A204.1 (cell line): ENCODE data around the gene PTPRD.

ENCODE experiments used
- FAIRE-seq: peaks from 2 replicates; lab custom pipeline; 2012; peaks lifted over from hg19 to GRCh38; lab: Jason Lieb, UNC

The PTPRD gene

DNA sequence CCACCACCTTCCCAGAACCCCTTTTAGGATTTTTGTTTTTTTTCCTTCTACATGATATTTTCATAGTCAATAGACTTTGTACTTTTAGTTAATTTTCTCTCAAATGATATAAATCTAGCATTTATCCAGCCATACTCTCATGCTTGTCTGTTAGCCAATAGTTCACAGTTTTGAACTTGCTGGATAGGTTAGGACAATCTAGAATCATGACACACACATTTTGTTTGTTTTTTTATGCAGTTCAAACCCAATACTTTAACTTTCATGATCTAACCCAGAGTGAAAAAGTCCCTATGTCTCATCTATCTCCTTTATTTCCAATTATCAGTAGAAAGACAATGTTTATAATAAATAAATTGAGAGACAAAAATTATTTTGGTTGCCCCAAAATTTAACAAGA, 2303.5 kb downstream of the PTPRD start:
- FAIRE-seq: no peak

DNA sequence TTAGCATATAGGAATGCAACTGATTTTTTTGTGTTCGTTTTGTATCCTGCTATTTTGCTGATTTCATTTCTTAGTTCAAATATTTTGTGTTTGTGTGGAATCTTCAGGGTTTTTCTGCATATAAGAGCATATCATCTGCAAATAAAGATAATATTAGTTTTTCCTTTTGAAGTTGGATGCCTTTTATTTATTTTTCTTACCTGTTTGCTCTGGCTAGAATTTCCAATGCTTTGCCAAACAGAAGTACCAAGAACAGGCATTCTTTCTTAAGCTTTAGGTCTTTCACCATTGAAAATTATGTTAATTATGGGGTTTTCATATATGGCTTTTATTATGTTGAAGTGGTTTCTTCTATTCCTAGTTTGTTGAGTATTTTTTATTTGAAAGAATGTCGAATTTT, 2308.1 kb downstream of the PTPRD start:
- no peak for FAIRE-seq

DNA sequence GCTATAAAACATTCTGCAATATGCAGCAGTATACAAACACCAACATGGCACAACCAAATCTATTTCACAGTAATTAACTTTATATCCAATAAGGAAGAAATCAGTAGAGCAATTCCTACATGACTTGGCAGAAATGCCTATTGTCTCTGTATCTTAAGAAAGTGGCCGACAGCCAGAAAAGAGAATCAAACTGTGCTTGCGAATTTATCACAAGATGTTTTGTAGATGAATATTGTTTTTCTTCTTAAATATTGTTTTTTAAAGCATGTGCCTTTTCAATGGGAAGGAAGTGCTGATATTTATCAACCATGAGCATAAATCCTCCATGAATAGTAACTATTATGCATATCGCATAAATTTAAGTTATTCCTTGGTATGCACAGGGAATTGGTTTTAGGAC, 2311.5 kb downstream of the PTPRD start:
- FAIRE-seq: no peak

DNA sequence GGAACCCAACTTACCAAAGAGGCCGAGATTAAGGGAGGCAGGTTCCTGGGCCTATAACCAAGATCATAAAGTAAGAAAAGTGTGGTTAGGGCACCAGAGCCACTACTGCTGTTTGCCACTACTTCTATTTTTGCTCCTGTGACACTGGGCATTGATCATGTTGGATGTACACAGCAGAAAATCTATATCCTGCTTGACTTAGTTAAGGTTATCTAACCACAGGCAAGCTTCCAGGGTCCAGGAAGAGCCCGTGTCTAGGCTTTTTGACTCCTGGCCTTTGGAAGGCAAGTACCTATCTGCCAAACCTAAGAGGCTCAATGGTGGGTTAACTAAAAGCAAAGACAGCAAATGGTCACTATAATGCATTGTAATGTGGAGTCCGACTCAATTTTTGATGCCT, 2315.8 kb downstream of the PTPRD start:
- FAIRE-seq: no peak

DNA sequence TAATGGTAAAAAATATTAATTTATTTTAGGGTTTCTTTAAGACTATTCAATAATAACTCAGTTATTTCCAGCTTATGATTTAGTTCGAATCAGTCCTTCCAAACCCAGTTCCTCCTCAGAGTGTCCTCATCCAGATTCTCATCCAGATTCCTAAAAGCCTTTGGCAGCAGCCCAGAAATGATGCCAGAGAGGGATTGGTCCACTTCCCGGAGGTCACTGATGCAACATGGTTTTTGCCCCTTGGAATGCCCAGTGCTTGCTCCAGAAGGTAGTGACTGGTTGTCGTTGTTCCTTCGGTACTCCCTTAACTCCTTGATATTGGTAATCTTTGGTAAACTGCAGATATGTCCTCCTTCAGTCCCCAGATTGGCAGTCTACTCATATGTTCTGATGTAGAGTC, 2320.1 kb downstream of the PTPRD start:
- FAIRE-seq: no peak

DNA sequence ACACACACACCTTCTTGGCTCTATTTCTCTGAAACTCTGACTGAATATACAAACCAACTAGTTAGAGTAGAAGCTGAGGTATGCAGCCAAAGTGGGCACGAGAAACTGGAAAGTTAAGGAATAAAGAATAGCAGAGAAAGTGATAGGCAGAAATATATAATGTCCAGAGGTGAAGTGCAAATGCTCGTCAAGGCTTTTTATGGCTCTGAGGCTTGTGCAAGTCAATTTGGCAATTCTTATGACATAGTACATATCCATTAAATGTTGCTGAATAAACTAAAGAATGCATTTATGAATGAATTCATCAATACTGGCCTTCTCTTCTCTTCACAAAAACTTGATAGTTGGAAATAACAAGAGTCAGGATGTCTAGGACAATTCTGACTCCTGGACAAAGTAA, 2323.1 kb downstream of the PTPRD start:
- FAIRE-seq: no peak

DNA sequence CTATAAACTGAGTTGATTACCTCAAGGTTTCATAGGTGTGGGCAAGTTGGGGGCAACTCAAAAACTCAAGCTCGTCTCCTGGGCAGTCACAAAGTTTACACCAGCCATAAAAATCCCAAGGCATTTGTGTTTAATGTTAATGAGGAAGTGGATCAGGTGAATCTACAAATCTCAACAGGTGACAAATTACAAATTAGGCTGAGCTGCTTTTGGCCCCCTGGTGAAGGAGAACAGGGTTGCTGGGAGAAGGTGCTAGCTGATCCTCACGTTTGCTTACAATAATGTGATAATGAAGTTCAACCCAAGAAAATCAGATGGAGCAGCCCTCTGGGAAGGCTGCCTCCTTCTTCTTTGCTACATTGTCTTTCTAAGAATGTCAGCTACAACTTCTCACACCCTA, 2324.8 kb downstream of the PTPRD start:
- no peak for FAIRE-seq

DNA sequence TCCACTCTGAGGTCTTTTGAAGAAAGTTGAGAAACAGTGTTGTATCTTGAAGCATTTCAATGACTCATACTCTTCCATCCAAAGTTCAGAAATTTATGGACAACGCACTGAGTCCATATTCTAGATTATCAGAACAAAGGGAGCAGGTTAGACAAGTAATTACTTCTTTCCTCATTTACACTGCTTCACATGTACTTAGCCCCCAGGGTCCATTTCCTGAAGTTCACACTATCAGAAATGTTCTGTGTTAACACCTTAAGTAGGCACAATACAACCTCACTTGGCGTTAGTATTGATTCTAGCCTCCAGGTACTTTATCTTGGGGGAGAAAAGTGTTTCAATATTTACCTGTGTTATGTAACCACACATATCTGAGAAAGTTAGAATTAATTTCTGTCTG, 2325.3 kb downstream of the PTPRD start:
- FAIRE-seq: no peak

DNA sequence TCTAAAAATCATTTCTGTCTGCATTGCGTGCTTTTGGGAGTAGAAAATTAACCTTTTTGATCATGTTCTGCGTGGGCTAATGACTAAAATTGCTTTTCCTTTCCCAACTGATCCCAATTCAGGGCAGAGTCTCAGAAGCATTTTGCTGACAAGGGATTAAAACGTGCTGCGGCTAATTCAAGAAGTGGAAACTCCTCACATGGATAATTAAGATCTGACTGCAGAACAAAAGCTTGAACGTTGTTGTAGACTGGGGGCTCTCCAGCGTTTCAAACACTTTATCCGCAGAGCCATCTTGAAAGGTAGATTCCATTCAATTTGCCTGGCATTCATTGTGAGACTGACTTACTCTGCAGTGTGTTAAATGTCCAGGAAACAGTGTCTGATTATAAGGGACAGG, 2327.9 kb downstream of the PTPRD start:
- FAIRE-seq: no peak

DNA sequence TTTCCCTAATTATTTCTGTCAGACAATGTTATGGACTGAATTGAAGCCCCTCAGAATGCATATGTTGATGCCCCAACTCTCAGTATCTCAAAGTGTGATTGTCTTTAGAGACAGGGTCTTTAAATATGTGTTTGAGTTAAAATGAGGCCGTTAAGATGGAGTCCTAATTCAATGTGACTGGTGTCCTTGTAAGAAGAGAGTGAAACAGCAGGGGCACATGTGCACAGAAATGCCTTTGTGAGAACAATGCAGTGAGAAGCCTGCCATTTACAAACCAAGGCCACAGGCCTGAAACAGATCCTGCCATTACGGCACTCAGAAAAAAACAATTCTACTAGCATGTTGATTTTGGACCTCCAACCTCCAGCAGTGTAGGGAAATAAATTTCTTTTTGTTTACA, 2330.3 kb downstream of the PTPRD start:
- FAIRE-seq: no peak

DNA sequence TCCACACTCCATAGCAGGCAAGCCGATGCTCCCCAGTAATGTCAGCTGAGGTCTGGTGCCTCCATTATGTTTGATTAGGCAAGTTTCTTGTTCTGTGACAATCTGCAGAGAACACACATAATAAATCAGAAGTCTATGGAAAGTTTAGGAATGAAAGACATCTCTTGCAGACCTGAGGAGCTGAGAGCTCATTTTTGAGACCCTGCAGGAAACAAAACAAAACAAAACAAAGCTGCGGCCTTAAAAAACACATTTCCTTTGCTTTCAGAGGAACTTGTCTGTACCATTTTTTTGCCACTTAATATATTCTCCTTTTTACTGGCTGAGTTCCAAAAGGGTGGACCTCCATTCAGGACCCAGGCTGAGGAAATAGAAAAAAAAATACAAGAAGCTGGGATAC, 2332.0 kb downstream of the PTPRD start:
- FAIRE-seq: no peak

DNA sequence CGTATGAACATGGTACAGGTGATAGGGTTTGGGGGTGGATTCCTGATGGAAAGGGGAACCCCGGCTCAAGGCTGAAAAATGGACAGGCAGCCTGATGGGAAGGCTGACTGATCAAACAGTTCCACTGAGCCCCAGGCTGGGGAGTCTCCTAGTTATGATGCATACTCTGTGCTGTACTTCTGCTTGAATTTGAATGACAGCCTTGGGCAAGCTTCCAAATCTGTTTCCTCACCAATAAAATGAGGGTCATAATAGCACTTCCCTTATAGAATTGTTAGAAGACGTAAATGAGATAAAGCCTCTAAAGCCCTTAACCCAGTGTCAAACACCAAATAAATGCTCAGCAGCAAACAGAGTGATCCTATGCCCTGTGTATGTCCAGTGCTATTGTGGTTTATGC, 2334.8 kb downstream of the PTPRD start:
- FAIRE-seq: no peak

DNA sequence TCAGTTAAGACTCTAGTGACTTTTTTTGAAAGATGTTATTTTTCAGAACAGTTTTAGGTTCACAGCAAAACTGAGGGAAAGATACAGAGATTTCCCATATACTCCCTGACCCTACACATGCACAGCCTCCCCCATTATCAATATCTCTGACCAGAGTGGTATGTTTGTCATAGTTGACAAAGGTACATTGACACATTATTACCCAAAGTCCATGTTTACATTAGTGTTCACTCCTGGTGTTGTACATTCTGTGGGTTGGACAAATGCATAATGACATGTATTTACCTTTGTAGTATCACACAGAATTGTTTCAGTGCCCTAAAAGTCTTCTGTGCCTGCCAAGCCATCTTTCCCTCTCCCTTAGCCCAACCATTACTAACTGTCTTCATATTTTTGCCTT, 2342.6 kb downstream of the PTPRD start:
- no peak for FAIRE-seq

DNA sequence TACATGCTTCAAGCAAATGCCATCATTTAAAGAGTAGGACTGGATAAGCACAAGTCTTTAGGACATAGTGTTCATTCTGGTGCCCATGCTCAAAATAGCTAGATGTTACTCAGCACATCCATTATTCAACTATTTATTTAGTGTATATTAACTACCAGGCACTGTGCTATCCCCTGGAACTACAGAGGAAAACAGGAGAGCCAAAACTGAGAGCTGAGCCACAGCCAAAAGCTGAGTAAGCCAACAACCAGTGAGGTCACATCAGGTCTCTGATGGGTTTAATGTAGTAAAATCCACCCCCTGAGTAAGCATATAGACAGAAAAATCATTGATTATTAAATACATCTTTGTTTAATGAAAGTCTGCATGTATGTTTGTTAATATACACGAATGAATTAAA, 2343.9 kb downstream of the PTPRD start:
- FAIRE-seq: no peak

DNA sequence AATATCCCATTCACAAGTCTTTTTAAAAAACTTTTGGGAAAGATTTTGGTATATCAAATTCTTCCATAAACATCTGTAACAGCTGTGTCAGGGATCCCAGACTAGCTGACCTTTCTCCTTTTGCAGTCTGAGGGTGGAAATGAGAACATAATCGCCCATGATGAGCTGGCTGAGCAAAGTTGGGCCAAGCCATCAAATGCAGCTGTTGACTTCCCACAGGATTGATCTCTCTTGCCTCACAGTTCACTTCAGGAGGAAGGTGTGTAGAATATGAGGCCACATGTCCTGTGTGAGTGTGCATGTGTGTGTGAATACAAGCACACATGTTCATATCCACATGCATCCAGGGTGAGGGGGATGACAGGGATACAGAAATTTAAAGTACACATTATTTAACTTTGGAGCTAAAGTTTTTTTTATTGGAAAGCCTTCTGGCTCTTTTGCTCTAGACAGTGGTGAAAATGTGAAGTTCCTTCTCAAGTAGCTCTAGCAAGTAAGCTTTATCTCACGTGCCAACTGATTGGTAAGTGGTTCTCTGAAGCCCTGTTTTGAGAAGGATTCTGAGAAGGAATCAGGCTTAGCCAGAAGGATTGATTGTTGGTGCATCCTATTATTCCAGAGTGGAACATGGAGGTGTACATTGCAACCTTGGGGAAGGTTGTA, 2344.5 kb downstream of the PTPRD start:
- FAIRE-seq: no peak

DNA sequence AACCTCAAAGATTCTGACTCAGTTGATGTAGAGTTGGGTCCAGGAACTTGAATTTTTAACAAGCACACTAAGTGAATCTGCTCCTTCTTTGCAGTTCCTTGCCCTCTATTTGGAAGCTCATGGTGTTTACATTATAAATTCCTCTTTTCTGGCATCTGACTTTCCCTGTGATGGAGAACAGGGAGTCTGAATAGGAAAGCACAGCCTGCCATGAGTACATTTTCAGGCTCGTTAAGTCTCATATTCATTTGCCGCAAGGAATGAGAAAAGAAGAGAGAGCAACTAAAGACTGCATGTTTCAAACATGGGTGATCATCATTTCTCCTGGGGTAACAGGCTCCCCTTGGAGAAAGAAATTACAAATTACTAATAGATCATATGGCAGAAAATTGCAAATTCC, 2345.2 kb downstream of the PTPRD start:
- no peak for FAIRE-seq

DNA sequence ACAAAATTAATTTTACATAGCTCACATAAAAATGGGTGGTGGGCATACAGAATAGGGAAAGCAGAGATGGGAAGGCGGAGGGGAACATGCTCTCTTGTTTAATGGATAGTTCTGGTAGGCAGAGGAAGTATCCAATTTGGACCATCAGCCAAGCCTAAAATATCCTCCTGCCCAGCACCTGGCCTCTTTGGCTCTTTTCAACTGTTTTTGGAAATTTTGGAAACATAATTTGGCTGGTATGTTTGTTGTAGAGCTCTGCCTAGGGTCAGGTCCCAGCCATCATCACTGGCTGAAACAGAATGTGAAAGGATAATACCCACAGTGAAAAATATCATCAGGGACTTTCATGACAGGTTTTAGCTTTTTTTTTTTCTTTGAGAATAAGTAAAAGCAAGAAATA, 2345.9 kb downstream of the PTPRD start:
- FAIRE-seq: no peak

DNA sequence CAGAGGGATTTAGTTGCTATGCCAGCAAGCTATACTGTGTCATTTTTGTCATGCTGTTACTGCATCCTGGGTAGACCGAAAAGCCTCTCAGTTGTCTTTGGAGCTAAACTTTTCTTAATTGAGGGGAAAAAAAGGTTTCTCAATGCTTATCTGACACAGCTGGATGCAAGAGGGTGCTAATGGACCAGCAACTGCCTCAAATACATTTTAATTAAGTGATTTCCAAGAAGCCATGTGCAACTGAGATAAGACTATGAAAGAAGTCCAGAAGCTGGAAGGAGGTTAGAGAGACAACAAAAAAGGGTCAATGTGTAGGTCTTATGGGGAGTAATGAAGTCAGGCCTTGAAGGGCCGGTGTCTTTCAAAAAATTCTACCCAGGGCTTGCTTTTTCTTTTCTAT, 2347.5 kb downstream of the PTPRD start:
- no peak for FAIRE-seq
